Parathyroid adenoma (tissue), 2 donors: ENCODE results near the gene ARHGAP18.
A peak's percentile ranks its signal among the peaks of the same experiment; 100 is the strongest.
"Not testable (repeated sequence)": the region's sequence is repeated elsewhere in the genome, so short reads cannot be mapped to it uniquely, and the experiment has no call there.

Experiments
- H2AFZ ChIP-seq: fragments of 300-600 bp; sonication (generic); one replicate; pipeline ENCODE4 v1.7.0; 2017; ENCODE audit warnings: antibody characterized with exemption, mild to moderate bottlenecking
- H3K27ac ChIP-seq: fragments of 300-600 bp; sonication (generic); one replicate; pipeline ENCODE4 v1.7.0; 2017
- H3K27me3 ChIP-seq: fragments of 300-600 bp; sonication (generic); one replicate; pipeline ENCODE4 v1.7.0; 2017; ENCODE audit warnings: low read length; ENCODE audit not compliant: control insufficient read depth, insufficient read depth
- H3K36me3 ChIP-seq: fragments of 300-600 bp; sonication (generic); one replicate; pipeline ENCODE4 v1.7.0; 2017; ENCODE audit warnings: low read length; ENCODE audit not compliant: control insufficient read depth, insufficient read depth
- H3K4me1 ChIP-seq: fragments of 300-600 bp; sonication (generic); one replicate; pipeline ENCODE4 v1.7.0; 2017; ENCODE audit warnings: control low read depth
- H3K4me2 ChIP-seq: fragments of 300-600 bp; sonication (generic); one replicate; pipeline ENCODE4 v1.7.0; 2017; ENCODE audit warnings: low read length
- H3K4me3 ChIP-seq: fragments of 300-600 bp; sonication (generic); one replicate; pipeline ENCODE4 v1.7.0; 2017; ENCODE audit warnings: low read depth, low read length
- H3K79me2 ChIP-seq: fragments of 300-600 bp; sonication (generic); one replicate; pipeline ENCODE4 v1.7.0; 2017; ENCODE audit warnings: control low read depth
- H3K9ac ChIP-seq: fragments of 300-600 bp; sonication (generic); one replicate; pipeline ENCODE4 v1.7.0; 2017; ENCODE audit warnings: mild to moderate bottlenecking
- H3K9me3 ChIP-seq: fragments of 300-600 bp; sonication (generic); one replicate; pipeline ENCODE4 v1.7.0; 2017; ENCODE audit warnings: low read length; ENCODE audit not compliant: control insufficient read depth
- CTCF ChIP-seq: fragments of 300-600 bp; sonication (generic); IDR thresholded peaks from one replicate; pipeline ENCODE4 v1.7.0; 2017; ENCODE audit warnings: antibody characterized with exemption, mild to moderate bottlenecking
- donor health status: primary hyperparathyroidism.

The ARHGAP18 gene

DNA sequence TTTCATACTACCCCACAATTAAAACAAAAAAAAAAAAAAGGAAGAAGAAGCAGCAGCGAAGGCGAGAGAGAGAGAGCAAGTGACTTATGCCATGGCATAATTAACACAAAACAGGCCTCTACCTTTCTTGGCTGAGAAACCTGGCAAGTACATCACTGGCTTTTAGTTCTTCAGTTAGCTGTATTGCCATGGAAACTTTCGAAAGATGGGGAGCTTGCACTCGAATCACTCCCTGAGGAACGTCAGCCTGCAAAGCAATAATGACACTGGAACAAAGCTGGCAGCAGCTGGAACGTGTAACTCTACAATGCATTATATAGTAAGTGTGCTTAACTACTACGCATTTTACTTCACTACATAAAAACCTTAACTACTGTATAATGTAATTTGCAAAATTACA lies 126.1 kb downstream of the ARHGAP18 start:
- no peak overlapping the region for H3K9ac ChIP-seq
- no peaks in the 10 kb centered on the region for H3K9me3 ChIP-seq
- H3K36me3 ChIP-seq: no peaks in the 10 kb centered on the region
- TF ChIP-seq CTCF: no peak
- H2AFZ ChIP-seq: no peak overlapping the region
- no peak overlapping the region for H3K4me2 ChIP-seq
- H3K79me2 ChIP-seq: no peaks in the 10 kb centered on the region
- H3K4me1 ChIP-seq: no peaks in the 10 kb centered on the region
- H3K4me3 ChIP-seq: no peak overlapping the region
- no peak overlapping the region for H3K27ac ChIP-seq
- no peaks in the 10 kb centered on the region for H3K27me3 ChIP-seq

DNA sequence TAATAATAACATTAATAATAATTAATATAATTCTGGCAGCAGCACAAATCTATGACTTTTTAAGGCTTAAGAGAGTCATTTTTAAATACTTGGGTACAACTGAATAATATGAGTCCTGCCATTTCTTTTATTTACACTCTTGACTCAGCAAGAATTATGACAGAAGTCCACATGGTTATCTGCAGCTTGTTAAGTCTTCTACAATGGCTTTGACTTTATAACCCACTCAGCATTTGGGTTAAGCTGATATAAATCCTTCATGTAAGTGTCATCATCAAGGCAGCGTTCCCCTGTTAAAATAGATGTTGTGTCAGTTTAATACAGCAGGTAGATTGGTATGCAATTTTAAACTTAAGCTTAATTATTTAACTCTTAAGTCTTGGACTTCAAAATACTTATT lies 131.7 kb downstream of the ARHGAP18 start:
- no peak overlapping the region for H3K9ac ChIP-seq
- no peaks in the 10 kb centered on the region for H3K27me3 ChIP-seq
- H3K4me1 ChIP-seq: no peaks in the 10 kb centered on the region
- no peak overlapping the region for H3K4me3 ChIP-seq
- H2AFZ ChIP-seq: no peak overlapping the region
- no peak overlapping the region for H3K4me2 ChIP-seq
- no peak overlapping the region for H3K27ac ChIP-seq
- no peaks in the 10 kb centered on the region for H3K9me3 ChIP-seq
- H3K36me3 ChIP-seq: no peaks in the 10 kb centered on the region
- no peak for TF ChIP-seq CTCF
- no peaks in the 10 kb centered on the region for H3K79me2 ChIP-seq

DNA sequence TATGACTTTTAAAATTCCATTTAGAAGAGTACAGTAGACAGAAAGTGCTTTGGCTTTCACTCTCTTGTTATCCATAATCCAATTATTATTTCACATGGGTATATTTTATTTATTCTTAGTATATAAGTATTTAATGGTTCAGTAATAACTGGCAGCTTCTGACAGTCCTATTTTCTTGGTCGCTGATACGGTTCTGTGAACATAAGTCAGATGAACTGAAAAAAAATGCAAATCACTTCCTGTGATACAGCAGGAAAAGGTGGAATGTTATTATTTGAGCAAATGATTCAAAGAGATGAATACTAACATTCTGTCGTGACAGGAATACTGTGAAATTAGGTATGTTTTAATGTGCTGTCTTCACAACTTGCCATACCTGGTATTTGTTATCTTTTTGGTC lies 132.3 kb downstream of the ARHGAP18 start:
- TF ChIP-seq CTCF: no peak
- Histone ChIP-seq H3K9me3 (no peaks in the 10 kb centered on the region), H3K27ac (no peak overlapping the region), H3K4me1 (no peaks in the 10 kb centered on the region), H3K4me3 (no peak overlapping the region), H3K4me2 (no peak overlapping the region), H2AFZ (no peak overlapping the region), H3K79me2 (no peaks in the 10 kb centered on the region), H3K9ac (no peak overlapping the region), H3K27me3 (no peaks in the 10 kb centered on the region), H3K36me3 (no peaks in the 10 kb centered on the region)

GRCh38 chr6:129576456-129576855 lies 133.5 kb downstream of the ARHGAP18 start:
- Histone ChIP-seq H3K4me3 (no peak overlapping the region), H3K36me3 (no peaks in the 10 kb centered on the region), H3K4me2 (no peak overlapping the region), H3K9me3 (no peaks in the 10 kb centered on the region), H3K79me2 (no peaks in the 10 kb centered on the region), H3K27me3 (no peaks in the 10 kb centered on the region), H3K9ac (no peak overlapping the region), H3K27ac (no peak overlapping the region), H3K4me1 (no peaks in the 10 kb centered on the region), H2AFZ (no peak overlapping the region)
- no peak for TF ChIP-seq CTCF

DNA sequence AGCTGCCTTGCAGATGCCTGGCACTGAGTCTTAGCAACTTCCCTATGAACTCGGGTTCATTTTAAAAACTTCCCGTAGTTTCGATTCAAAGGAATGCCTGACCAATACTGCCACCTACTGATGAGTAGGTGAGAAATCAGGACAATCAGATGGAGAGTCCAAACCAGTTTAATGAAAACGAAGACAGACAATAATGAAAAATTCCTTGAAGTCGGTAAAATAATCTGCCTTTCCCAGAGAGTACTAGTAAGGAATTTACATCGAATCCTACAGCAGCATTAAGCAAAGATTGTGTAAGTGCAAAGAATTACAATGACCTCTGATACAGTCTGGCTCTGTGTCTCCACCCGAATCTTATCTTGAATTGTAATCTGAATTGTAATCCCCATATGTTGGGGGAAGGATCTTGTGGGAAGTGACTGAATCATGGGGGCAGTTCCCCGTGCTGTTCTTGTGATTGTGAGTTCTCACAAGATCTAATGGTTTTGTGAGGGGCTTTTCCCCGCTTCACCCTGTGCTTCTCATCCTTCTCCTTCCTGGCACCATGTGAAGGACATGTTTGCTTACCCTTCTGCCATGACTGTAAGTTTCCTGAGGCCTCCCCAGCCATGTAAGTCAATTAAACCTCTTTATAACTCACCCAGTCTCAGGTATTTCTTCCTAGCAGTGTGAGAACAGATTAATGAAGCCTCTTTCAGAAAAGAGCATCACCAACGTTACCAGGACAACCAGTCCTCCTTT lies 134.4 kb downstream of the ARHGAP18 start:
- Histone ChIP-seq H3K27ac (no peak overlapping the region), H3K9ac (no peak overlapping the region), H2AFZ (peak overlapping the region; percentile 8), H3K4me3 (peak overlapping the region; percentile 25), H3K9me3 (no peaks in the 10 kb centered on the region), H3K79me2 (no peaks in the 10 kb centered on the region), H3K27me3 (no peaks in the 10 kb centered on the region), H3K36me3 (no peaks in the 10 kb centered on the region), H3K4me1 (no peaks in the 10 kb centered on the region), H3K4me2 (peak overlapping the region; percentile 47)
- peak; percentile 74 for TF ChIP-seq CTCF

DNA sequence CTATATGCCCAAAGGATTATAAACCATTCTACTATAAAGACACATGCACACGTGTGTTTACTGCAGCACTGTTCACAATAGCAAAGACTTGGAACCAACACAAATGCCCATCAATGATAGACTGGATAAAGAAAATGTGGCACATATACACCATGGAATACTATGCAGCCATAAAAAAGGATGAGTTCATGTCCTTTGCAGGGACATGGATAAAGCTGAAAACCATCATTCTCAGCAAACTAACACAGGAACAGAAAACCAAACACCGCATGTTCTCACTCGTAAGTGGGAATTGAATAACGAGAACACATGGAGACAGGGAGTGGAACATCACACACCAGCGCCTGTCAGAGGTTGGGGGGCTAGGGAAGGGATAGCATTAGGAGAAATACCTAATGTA lies 135.4 kb downstream of the ARHGAP18 start:
- not testable (repeated sequence) for H3K27ac ChIP-seq, H3K9ac ChIP-seq, H3K4me3 ChIP-seq, H3K9me3 ChIP-seq, H3K36me3 ChIP-seq, H3K27me3 ChIP-seq, H3K79me2 ChIP-seq, H2AFZ ChIP-seq, H3K4me1 ChIP-seq, H3K4me2 ChIP-seq

GRCh38 chr6:129570929-129571328 lies 139.0 kb downstream of the ARHGAP18 start:
- not testable (repeated sequence) for H3K27ac ChIP-seq, H3K79me2 ChIP-seq, H3K36me3 ChIP-seq, H3K27me3 ChIP-seq, H2AFZ ChIP-seq, H3K4me2 ChIP-seq, H3K4me1 ChIP-seq, H3K4me3 ChIP-seq, H3K9ac ChIP-seq, H3K9me3 ChIP-seq
